Retina (tissue), 1 donor: ENCODE results near the gene RFLNA.

ENCODE experiments used
- DNase-seq: peaks from one replicate; pipeline ENCODE4 v3.0.0-alpha.2; 2016

The RFLNA gene

DNA sequence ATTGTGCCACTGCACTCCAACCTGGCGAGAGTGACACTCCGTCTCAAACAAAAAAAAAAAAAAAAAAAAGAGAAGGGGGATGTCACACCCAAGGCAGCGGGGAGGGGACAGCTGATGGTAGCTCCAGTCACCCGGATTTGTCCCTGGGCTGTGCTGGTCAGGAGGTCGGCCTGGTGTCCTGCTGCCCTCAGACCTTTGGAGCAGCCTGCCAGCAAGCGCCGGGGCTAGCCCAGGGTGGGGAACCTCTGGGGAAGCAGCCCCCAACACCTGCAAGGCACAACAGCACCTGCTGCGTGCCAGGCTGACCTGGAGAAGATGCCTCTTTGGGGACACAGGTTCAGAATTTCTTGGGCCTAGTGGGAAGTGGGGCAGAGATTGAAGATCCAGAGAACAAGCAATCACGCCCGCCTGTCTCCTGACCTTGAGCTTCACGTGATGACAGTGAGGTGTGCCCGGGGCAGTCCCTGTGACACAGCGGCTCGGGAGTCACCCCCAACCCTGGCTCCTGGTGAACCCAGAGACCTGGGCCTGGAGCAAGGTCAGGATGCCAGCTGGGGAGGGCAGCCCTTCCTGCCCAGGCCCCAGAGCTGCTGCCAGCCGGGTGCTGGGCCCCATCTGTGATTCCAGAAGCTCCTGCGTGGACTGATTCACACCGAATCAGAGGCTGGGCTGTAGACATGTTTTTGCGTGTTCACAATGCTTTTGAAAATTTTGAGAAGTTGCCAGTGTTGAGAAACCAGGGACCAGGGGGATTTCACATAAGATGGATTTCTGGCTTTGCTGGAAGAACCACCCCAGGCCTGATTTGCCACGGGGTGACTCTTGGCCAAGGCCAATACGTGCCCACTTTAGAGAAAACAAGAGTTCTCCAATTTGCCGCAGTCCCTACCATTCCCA lies 66.4 kb downstream of the RFLNA start:
- no peak for DNase-seq

DNA sequence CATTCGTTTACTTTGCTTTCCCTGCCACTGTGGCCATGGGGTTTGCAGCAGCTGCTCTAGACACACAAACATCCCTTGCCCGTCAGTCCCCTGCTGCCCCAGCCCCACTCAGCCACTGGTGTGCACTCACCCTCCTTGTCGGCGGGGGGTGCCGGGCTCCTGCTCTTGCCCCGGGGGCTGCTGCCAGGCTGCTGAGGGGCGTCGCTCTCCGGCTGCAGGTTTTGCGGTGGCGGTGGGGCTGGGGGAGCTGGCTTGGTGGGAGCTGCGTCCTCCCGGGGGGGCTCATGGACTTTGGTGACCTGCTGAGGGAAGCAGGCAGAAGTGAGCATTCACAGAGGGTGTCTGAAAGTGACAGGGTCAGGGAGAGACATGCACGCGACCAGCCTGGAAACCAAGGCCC lies 67.1 kb downstream of the RFLNA start:
- no peak for DNase-seq

DNA sequence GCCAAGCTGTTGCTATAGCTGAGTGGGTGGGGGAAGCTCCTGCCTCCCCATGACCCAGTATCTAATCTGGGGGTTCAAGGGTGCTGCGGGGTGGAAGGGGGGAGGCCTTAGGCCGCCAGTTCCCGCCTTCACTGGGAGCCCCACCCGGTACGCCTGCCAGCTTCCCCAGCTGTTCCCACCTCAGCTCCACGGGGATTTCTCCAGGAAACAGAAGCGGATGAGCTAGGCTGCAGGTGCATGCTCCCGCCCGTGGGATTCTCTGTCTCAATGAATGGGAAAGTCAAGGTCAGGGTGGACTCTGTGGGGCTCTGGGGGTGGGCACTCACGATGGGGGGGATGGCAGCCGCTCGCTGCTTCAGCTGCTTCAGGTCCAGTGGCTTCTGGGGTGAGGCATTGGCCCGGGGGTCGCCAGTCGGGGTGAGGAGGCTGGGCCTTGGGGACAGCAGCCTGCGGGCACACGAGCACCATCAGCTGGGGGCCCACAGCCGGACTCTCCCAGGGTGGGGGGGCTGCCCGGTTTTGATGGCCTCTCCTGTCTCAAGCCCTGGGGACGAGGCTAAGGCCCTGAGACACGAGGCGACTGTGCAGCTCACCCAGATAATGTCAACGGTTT lies 68.6 kb downstream of the RFLNA start:
- no peak for DNase-seq

DNA sequence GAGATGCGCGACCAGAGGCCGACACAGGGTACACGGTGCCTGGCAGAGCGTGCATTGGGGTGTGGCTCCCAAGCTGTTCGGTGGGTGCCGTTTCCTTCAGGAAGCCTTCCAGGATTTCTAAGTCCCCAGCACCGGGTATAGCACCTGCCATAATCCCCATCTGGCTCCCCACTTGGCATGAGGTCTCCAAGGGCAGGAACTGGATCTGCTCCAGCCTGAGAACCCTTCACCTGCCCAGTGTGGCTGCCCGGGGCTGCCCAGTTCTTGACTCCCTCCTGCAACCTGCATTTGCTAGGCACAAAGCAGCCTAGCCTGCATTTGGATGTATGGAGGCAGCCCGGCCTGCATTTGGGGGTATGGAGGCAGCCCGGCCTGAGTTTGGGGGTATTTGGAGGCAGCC lies 69.7 kb downstream of the RFLNA start:
- no peak for DNase-seq
